Measurements from ENCODE around the gene METTL22. TPM values are rescaled to one million over a fixed set of nuclear protein-coding genes. Genes with fewer than 3 reads are reported as not detected.

The METTL22 gene
- total RNA-seq, 1 donor from 2014 or later: 87.9 TPM

DNA sequence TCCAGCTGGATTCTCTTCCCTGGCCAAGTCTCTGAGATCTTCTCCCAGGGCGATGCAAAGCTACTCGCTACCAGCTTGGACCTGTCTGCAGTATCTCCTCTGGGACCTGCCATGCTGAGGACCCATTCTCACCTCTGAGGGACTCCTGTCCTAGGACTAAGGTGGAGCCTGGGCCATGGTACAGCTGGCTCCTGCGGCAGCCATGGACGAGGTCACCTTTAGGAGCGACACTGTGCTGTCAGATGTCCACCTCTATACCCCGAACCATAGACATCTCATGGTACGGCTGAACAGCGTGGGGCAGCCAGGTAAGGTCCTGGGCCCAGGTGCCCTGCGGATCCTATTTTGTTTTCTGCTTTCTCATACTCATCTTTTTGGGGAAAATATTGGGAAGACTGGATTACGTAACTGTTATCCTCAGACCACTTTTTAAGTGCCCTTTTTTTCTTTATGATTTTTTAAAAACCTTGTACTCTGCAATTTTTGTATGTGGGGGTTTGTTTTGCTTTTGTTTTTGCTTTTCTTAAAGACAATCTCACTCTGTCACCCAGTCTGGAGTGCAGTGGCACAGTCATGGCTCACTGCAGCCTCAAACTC lies 4.1 kb downstream of the METTL22 start:
- no peaks in the 10 kb centered on the region for H3K36me3 Mint-ChIP-seq (ENCODE audit: unreplicated experiment)
- H3K9me3 Mint-ChIP-seq (ENCODE audit: unreplicated experiment): peaks cover 8% of the 10 kb centered on the region
- H3K27me3 Mint-ChIP-seq (ENCODE audit: unreplicated experiment): peaks cover 2% of the 10 kb centered on the region
- no peak for TF ChIP-seq CTCF (IDR thresholded peaks at IDR 0.05; ENCODE audit: partially characterized antibody, unreplicated experiment)
- H3K4me1 Mint-ChIP-seq (ENCODE audit: low read depth, unreplicated experiment): peaks cover 6% of the 10 kb centered on the region
- H3K4me3 Mint-ChIP-seq (ENCODE audit: unreplicated experiment): no peak overlapping the region
- no peak for DNase-seq
- no peak overlapping the region for H3K27ac Mint-ChIP-seq (ENCODE audit: unreplicated experiment)

GRCh38 chr16:8626946-8627345 lies 5.4 kb downstream of the METTL22 start:
- H3K4me1 Mint-ChIP-seq (ENCODE audit: low read depth, unreplicated experiment): peaks cover 6% of the 10 kb centered on the region
- H3K9me3 Mint-ChIP-seq (ENCODE audit: unreplicated experiment): peaks cover 8% of the 10 kb centered on the region
- no peak overlapping the region for H3K4me3 Mint-ChIP-seq (ENCODE audit: unreplicated experiment)
- DNase-seq: no peak
- H3K36me3 Mint-ChIP-seq (ENCODE audit: unreplicated experiment): no peaks in the 10 kb centered on the region
- H3K27me3 Mint-ChIP-seq (ENCODE audit: unreplicated experiment): peaks cover 2% of the 10 kb centered on the region
- H3K27ac Mint-ChIP-seq (ENCODE audit: unreplicated experiment): no peak overlapping the region
- TF ChIP-seq CTCF (IDR thresholded peaks at IDR 0.05; ENCODE audit: partially characterized antibody, unreplicated experiment): no peak

DNA sequence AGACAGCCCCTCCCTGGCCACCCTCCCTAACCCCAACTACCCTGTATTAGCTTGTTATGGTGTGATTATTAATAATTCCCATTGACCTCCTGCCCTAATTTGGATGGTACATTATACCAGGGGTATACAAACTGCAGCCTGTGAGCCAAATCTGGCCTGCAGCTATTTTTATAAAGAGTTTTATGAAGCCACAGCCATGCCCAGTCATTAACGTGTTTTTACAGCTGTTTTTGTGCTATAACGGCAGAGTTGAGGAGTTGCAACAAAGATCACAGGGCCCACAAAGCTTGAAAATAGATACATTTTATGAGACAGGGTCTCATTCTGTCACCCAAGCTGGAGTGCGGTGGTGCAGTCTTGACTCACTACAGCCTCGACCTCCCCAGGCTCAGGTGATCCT lies 6.0 kb downstream of the METTL22 start:
- Mint-ChIP-seq H3K4me3 (ENCODE audit: unreplicated experiment) (no peak overlapping the region), H3K4me1 (ENCODE audit: low read depth, unreplicated experiment) (peaks cover 6% of the 10 kb centered on the region), H3K9me3 (ENCODE audit: unreplicated experiment) (peaks cover 8% of the 10 kb centered on the region), H3K36me3 (ENCODE audit: unreplicated experiment) (no peaks in the 10 kb centered on the region), H3K27ac (ENCODE audit: unreplicated experiment) (no peak overlapping the region), H3K27me3 (ENCODE audit: unreplicated experiment) (peaks cover 2% of the 10 kb centered on the region)
- no peak for TF ChIP-seq CTCF (IDR thresholded peaks at IDR 0.05; ENCODE audit: partially characterized antibody, unreplicated experiment)
- no peak for DNase-seq

DNA sequence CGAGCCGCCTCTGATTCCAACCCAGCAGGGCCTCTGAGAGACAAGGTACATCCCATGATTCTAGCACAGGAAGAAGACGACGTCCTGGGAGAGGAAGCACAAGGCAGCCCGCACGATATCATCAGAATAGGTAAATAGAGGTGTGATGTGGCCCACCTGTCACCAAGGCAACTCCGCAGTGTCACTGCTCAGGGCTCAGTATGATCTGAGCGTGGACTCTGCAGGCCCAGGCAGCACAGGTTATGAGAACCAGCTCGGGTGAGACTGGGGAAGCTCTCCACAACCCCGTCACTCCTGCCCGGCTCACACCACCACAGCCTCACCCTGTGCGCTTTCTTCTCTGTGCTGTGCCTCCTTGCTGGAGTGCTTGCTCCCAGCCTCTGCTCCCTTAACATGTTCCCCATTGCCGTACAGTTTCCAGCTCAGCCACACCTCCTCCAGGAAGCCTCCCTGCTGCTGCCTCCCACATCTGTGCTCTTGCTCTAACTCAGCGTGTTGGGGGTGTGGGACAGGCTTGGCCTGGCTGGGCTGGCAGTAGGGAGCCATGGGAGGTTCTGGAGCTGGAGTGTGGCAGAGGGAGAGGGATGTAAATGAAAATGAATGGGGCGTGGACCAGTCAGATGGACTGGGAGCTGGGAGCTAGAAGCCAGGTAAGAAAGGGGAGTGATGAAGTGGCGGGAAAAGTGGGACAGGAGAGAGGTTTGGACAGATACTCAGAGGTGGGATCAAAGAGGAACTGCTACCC lies 7.7 kb downstream of the METTL22 start:
- no peak for DNase-seq
- peaks cover 2% of the 10 kb centered on the region for H3K27me3 Mint-ChIP-seq (ENCODE audit: unreplicated experiment)
- no peak for TF ChIP-seq CTCF (IDR thresholded peaks at IDR 0.05; ENCODE audit: partially characterized antibody, unreplicated experiment)
- H3K4me3 Mint-ChIP-seq (ENCODE audit: unreplicated experiment): no peak overlapping the region
- no peaks in the 10 kb centered on the region for H3K36me3 Mint-ChIP-seq (ENCODE audit: unreplicated experiment)
- H3K27ac Mint-ChIP-seq (ENCODE audit: unreplicated experiment): no peak overlapping the region
- H3K9me3 Mint-ChIP-seq (ENCODE audit: unreplicated experiment): peaks cover 8% of the 10 kb centered on the region
- peaks cover 4% of the 10 kb centered on the region for H3K4me1 Mint-ChIP-seq (ENCODE audit: low read depth, unreplicated experiment)

GRCh38 chr16:8630255-8630953 lies 8.9 kb downstream of the METTL22 start:
- H3K4me1 Mint-ChIP-seq (ENCODE audit: low read depth, unreplicated experiment): peaks cover 2% of the 10 kb centered on the region
- peaks cover 3% of the 10 kb centered on the region for H3K9me3 Mint-ChIP-seq (ENCODE audit: unreplicated experiment)
- H3K27ac Mint-ChIP-seq (ENCODE audit: unreplicated experiment): no peak overlapping the region
- no peak for TF ChIP-seq CTCF (IDR thresholded peaks at IDR 0.05; ENCODE audit: partially characterized antibody, unreplicated experiment)
- no peaks in the 10 kb centered on the region for H3K36me3 Mint-ChIP-seq (ENCODE audit: unreplicated experiment)
- no peak overlapping the region for H3K4me3 Mint-ChIP-seq (ENCODE audit: unreplicated experiment)
- no peak for DNase-seq
- H3K27me3 Mint-ChIP-seq (ENCODE audit: unreplicated experiment): no peaks in the 10 kb centered on the region
